Keratinocyte (primary cell): ENCODE results near the gene RASGRP3.

Experiments used
- EZH2 ChIP-seq: IDR thresholded peaks from one replicate; pipeline ENCODE4 v1.6.1; 2012; ENCODE audit warnings: inconsistent platforms, mild to moderate bottlenecking, low read length, moderate library complexity
- TF ChIP-seq, protein P1 (sequence below), 3 experiments: IDR thresholded peaks in 1 of 3; conservative IDR thresholded peaks in 1 of 3; optimal IDR thresholded peaks in 1 of 3; 2 replicates in 2 of 3; 3 replicates in 1 of 3; pipeline versions ENCODE3 to v1.5.1; 2011; ENCODE audit warnings: low read length in 3 of 3, mild to moderate bottlenecking in 3 of 3, moderate library complexity in 2 of 3, control low read depth in 1 of 3, inconsistent platforms in 1 of 3; ENCODE audit not compliant: insufficient read depth in 2 of 3; ENCODE audit errors: extremely low read depth in 1 of 3

DNA sequence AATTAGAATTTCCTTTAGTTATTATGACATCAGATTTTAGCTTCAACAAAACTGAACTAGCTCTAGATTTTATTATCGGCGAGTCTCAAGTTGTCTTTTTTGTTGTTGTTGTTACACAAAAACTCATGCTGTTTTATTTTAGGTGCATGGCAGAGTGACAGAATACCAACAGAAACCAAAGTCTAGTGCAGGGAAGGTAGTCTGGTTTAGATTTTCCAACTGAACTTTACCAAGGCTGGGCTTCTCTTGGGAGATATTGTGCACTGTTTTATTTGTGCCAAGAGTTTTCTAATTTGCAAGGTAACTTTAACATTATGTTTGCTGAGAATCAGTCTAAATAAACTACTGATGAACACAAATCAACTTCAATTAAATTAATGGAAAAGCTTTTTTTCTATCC lies 43.6 kb upstream of the RASGRP3 start:
- TF ChIP-seq, protein P1, sequence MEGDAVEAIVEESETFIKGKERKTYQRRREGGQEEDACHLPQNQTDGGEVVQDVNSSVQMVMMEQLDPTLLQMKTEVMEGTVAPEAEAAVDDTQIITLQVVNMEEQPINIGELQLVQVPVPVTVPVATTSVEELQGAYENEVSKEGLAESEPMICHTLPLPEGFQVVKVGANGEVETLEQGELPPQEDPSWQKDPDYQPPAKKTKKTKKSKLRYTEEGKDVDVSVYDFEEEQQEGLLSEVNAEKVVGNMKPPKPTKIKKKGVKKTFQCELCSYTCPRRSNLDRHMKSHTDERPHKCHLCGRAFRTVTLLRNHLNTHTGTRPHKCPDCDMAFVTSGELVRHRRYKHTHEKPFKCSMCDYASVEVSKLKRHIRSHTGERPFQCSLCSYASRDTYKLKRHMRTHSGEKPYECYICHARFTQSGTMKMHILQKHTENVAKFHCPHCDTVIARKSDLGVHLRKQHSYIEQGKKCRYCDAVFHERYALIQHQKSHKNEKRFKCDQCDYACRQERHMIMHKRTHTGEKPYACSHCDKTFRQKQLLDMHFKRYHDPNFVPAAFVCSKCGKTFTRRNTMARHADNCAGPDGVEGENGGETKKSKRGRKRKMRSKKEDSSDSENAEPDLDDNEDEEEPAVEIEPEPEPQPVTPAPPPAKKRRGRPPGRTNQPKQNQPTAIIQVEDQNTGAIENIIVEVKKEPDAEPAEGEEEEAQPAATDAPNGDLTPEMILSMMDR (optimal IDR thresholded peaks at IDR 0.05 in 1 of 3, IDR thresholded peaks at IDR 0.05 in 1 of 3, conservative IDR thresholded peaks at IDR 0.05 in 1 of 3; ENCODE audit: extremely low read depth in 1 of 3, insufficient read depth in 2 of 3, low read length in 3 of 3): no peak
- no peak for TF ChIP-seq EZH2
